Measurements from ENCODE around the gene CRAMP1.

CRAMP1 gene

DNA sequence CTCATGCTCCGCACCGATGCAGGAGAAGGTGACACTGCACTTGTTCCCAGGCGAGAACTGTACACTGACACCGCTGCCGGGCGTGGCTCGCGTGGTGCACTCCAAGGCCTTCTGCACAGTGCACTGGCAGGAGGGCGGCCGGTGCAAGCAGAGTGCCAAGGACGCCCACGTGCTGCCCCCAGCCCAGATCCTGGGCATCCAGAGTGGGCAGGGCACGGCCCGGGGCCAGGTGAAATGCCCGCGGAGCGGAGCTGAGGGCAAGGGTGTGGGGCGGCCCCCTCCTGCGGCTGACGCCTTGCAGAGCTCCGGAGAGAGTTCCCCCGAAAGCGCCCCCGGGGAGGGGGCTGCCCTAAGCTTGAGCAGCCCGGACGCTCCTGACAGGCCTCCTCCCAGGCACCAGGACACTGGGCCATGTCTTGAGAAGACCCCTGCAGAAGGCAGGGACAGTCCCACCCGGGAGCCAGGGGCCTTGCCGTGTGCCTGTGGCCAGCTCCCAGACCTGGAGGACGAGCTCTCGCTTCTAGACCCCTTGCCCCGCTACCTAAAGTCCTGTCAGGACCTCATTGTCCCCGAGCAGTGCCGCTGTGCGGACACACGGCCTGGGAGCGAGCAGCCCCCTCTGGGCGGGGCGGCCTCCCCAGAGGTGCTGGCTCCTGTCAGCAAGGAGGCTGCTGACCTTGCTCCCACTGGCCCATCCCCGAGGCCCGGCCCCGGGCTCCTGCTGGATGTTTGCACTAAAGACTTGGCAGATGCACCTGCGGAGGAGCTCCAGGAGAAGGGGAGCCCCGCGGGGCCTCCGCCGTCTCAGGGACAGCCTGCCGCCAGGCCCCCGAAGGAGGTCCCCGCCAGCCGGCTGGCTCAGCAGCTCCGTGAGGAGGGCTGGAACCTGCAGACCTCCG lies 44.0 kb downstream of the CRAMP1 start:
- no peak for DNase-seq (ENCODE audit: low read depth)

DNA sequence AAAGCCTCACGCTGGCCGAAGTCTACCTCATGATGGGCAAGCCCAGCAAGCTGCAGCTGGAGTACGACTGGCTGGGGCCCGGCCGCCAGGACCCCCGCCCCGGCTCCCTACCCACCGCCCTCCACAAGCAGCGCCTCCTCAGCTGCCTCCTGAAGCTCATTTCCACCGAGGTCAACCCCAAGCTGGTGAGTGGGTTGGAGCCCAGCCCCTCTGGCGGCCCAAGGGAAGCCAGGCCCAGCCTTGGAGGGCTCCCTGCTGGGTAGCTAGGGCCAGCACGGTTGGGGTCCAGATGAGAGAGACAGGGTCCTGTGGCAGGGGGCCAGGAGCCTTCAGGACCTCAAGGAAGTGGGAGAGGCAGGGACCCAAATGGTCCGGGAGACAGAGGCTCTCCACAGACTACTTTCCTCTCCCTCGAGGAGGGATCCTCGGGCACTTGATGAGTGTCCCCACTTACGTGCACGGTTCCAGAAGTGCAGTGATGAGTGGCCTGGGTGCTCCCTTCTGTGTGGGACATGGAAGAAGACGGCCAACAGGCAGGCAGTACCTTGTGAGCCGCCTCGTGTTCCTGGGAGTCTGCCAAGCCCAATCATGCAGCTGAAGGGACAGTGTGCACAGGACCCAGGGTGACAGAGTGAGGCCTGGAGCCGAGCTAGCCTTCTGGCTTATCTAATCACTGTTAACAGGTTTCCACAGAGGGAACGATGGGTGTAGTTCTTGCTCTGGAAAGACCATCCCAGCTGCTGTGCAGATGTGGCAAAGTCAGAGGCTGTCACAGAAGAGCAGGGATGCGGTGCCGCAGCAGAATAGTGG lies 44.9 kb downstream of the CRAMP1 start:
- DNase-seq (ENCODE audit: low read depth), result no peak

- DNase-seq (ENCODE audit: low read depth), result no peak
Measured at GRCh38 chr16:1657841-1658240, 45.7 kb downstream of the CRAMP1 start.

DNA sequence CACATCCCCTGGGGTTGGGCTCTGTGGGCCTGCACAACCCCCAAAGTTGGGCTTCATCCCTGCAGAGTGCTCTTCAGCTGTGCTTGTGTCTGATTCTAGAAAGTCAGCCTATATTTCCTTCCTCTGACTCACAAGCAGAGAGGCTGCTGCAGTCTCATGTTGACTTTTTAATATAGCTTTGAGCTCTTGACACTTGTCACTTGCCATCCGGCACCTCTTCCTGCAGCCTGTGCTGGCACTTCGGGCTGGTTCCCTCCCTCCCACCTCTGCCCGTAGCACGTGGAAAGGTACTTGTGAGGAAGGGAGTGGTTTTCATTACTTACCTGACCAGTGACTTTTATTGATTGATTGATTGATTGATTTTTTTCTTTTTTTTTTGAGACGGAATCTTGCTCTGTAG lies 46.9 kb downstream of the CRAMP1 start:
- no peak for DNase-seq (ENCODE audit: low read depth)

DNA sequence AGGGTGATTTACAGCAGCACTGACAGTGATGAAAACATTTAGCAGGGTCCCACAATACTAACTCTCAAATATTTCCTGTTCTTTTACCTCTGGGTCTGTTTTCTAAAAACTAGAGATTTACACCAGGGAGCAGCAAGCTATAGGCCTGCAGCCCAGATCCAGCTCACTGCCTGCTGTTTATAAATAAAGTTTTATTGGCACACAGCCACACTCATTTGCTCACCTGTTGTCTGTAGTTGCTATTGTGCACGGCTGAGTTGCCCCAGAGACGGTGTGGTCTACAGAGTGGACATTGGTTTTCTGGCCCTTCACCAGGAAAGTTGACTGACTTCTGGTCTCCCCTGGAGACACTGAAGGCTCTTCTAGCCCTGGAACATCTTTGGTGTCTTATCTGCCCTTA lies 49.7 kb downstream of the CRAMP1 start:
- no peak for DNase-seq (ENCODE audit: low read depth)

DNA sequence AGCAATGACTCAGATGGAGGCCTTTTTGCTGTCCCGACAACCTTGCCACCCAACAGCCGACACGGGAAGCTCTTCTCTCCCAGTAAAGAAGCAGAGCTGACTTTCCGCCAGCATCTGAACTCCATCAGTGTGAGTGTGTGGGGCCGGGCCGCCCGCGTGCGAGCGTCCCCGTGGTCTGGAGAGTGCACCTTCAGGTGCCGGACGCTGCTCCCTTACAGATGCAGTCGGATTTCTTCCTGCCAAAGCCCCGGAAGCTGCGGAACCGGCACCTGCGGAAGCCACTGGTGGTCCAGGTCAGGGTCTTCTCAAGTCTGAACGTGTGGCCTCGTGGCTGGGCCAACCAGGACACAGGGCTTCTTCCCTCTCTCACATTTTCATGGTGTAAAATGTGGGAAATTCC lies 50.4 kb downstream of the CRAMP1 start:
- no peak for DNase-seq (ENCODE audit: low read depth)

- DNase-seq (ENCODE audit: low read depth), result no peak
Measured at GRCh38 chr16:1665829-1666228, 53.7 kb downstream of the CRAMP1 start.

- DNase-seq (ENCODE audit: low read depth), result no peak
Measured at GRCh38 chr16:1666316-1666715, 54.2 kb downstream of the CRAMP1 start.

- DNase-seq (ENCODE audit: low read depth), result no peak
Measured at GRCh38 chr16:1667271-1667670, 55.1 kb downstream of the CRAMP1 start.

DNA sequence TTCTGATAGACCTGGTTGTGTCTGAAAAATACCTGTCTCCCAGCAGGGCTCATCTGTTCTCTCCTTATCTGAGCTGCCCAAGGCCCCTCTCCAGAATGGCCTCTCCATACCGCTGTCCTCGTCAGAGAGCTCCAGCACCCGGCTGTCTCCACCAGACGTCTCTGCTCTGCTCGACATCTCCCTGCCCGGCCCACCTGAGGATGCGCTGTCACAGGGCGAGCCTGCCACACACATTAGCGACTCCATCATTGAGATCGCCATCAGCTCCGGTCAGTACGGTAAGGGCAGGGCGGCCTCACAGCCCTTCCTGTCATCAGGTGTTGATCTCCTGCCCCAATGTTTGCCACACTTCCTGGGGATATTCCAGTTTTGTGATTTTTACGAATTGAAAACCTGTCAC lies 55.8 kb downstream of the CRAMP1 start:
- no peak for DNase-seq (ENCODE audit: low read depth)

DNA sequence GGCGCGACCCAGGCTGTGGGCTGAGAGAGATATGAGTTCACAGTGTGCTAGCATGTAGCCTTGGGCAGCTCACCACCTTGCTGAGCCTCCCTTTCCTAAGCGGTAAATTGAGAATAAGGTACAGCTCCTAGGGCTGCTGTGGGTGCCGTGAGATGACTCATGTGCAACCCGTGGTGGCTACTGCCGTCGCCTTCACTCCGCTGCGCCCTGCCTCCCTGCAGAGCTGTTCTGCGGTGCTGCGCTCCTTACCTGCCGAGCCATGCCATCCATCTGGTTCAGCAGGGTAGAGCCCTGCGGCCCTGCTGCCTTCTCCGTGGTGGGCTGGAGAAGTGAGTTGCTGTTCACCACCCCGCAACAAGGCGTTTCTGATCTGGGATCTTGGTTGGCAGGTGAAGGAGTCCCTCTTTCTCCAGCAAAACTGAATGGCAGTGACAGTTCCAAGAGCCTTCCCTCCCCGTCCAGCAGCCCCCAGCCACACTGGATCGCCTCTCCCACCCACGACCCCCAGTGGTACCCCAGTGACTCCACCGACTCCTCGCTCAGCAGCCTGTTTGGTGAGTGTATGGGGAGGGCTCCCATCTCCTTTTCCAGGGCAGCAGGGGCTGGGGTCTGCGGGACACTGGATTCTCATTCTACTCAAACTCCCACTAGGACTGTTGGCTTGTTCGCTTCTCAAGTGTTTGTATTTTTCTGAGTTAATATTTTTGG lies 56.6 kb downstream of the CRAMP1 start:
- no peak for DNase-seq (ENCODE audit: low read depth)

DNA sequence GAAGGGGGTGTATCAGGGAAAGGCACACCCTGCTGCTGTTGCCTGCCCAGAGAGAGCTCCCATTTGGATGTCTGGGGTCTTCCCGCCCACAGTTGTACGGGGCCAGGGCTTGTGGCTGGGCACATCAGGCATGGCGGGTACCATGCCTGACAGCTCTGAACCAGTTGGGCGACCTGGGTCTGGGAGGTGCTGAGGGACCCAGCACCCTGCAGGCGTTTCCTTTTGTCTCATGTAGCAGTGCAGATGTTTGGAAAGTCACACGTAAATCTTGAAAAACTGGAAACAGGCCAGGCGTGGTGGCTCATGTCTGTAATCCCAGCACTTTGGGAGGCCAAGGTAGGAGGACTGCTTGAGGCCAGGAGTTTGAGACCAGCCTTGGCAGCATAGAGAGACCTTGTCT lies 57.5 kb downstream of the CRAMP1 start:
- no peak for DNase-seq (ENCODE audit: low read depth)

DNA sequence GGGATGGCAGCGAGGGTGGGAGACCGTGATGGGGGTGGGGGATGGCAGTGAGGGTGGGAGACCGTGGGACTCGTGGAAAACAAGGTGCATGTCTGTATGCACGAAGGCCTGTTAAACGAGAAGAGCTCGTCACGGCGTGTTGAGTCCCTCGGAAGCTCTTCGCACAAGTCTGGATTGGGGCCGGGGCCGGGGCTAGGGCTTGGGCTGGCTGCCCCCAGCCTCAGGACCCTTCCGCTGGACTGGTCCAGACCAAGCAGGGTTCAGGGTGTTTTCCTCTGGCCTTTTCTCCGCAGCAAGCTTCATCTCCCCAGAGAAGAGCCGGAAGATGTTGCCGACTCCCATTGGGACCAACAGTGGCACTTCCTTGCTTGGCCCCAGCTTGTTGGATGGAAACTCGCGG lies 58.2 kb downstream of the CRAMP1 start:
- DNase-seq (ENCODE audit: low read depth), result no peak

DNA sequence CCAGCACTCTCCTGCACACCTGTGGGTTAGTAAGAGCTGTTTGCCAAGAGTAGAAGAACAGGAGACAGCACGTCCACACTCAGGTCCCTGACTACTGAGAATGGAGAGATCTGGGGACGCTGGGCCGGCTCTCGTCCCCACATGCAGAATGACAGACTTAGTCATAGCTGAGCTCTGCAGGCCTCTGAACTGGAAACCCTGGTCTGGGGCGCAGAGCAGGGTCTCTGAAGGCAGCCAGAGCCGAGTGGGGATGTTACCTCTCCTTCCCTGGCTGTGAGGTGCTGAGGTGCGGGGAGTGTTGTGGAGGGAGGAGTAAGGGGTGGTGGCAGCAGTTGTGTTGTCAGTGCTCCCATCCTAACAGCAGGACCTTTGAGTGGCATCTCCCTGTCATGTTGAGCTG lies 58.7 kb downstream of the CRAMP1 start:
- DNase-seq (ENCODE audit: low read depth), result no peak

- no peak for DNase-seq (ENCODE audit: low read depth)
Measured at GRCh38 chr16:1673424-1674151, 61.4 kb downstream of the CRAMP1 start.

DNA sequence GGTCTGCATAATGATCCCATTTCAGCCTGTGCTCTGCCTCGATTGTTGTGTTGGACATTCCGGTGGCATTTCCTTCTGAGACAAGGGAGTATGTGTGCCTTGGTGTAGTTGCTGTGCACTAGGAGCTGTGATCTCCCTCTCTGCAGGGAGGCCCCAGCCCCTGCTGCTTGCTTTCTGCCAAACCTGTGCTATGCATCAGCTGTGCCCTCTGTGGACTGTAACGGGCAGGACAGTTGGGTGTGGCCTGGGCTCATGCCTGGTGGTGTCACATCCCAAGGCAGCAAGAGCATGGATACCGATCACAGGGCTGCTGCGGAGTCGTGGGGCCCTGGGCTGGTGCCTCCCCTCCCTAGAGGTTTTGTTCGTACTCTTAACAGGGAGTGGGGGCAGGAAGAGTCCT lies 62.1 kb downstream of the CRAMP1 start:
- DNase-seq (ENCODE audit: low read depth), result no peak

- DNase-seq (ENCODE audit: low read depth), result no peak
Measured at GRCh38 chr16:1674751-1675664, 62.8 kb downstream of the CRAMP1 start.

- no peak for DNase-seq (ENCODE audit: low read depth)
Measured at GRCh38 chr16:1676661-1677060, 64.5 kb downstream of the CRAMP1 start.

DNA sequence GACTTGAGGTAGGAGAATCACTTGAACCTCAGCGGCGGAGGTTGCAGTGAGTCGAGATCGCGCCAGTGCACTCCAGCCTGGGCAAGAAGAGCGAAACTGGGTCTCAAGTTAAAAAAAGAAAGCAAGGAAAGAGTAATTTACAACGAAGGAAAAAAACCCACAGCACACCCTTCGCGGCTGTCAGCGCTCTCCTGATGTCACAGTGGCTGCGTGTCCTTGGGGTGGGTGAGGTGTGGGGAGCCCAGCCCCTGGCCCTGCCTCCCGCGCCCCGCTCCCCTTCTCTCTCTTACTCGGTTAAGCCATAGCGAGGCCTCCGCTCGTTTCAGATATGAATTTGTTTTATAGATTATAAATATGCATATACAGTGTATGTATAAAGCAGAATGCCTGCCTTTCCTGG lies 65.2 kb downstream of the CRAMP1 start:
- no peak for DNase-seq (ENCODE audit: low read depth)

DNA sequence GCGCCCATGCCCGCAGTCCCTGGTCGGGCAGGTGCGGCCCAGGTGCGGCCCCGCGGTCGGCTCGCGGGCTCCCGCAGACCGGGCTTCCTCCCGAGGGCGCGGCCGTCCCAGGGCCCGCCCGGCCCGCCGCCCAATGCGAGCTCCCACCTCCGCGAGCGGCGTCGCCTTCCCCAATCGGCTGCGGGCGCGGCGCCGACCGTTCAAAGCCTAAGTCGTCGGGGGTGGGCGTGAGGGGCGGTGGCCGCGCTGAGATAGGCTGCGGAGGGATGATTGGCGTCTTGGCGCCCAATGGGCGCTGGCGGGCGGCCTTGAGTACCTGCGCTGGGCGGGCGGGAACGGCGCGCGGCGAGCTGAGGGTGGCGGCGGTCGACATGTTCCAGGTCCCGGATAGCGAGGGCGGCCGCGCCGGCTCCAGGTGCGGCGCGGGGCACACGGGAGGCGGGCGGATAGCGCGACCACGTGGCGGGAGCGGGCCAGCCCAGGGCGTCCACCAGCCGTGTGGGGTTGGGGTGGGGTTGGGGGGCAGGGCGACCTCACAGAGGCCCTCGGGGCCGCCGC lies 65.9 kb downstream of the CRAMP1 start, which contains the start of gene JPT2:
Gene JPT2, plus strand, starts transcription at position 338 of the 558 bp plus-strand sequence. Its CDS starts 34 bp downstream, at position 372.
- DNase-seq (ENCODE audit: low read depth), result peak; percentile 93
